GM19395 (cell line): ENCODE measurements around the gene YPEL2.

Experiments
- ATAC-seq: cut with Tn5 transposase; IDR thresholded peaks from one replicate; pipeline ENCODE4 v1.9.1; 2021; ENCODE audit warnings: mild to moderate bottlenecking, moderate library complexity; ENCODE audit not compliant: unreplicated experiment

Gene YPEL2

DNA sequence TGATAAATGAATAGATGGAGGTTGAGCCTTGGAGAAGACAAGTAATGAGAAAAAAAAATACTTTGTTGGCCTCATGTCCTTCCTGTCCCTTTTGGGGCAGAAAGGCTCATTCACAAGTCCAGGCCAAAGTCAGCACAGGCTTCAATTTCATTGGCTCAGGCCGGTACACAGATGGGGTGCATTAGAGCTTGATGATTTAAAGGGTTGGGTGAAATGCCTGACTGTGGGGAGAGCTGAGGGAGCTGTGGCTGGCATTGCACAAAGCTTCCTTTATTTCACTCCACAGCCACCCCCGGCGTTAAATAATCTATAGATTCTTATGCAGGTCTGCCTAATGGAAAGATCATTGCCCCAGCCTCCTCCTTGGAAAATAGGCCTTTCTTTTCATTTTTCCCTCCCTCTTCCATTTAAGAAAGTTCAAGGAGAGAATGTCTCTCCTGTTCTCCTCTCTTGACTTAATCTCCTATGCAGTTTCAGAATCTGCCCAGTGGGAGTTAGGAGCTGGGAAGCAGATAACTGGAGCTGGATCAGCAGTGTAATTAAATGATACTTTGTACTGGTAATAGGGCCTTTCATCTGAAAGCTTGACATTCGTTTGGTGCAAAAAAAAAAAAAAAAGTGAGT, 24.4 kb downstream of the YPEL2 start:
- no peak for ATAC-seq

DNA sequence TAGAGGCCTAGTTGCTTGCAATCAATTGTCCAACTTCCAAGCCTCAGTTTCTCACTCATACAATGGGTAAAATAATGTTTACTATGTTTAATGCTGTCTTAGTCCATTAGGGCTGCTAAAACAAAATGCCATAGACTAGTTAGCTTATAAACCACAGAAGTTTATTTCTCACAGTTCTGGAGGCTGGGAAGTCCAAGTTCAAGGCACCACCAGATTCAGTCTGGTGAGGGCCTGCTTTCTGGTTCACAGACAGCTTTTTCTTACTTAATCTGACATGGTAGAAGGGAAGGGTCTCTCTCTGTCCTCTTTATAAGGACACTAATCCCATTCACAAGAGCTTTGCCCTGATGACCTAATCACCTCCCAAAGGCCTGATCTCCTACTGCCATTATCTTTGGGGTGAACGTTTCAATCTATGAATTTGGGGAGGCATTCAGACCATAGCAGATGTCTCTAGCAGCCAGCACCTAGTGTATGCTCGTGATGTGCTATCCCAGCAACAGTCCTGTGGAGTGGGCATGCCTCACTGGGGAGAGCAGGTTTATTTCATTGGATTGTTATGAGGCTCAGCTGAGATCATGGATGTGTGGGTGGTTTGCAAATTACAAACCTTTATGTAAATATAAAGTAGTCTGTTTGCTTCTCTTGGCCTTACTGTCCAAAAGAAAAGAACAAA, 25.2 kb downstream of the YPEL2 start:
- no peak for ATAC-seq

DNA sequence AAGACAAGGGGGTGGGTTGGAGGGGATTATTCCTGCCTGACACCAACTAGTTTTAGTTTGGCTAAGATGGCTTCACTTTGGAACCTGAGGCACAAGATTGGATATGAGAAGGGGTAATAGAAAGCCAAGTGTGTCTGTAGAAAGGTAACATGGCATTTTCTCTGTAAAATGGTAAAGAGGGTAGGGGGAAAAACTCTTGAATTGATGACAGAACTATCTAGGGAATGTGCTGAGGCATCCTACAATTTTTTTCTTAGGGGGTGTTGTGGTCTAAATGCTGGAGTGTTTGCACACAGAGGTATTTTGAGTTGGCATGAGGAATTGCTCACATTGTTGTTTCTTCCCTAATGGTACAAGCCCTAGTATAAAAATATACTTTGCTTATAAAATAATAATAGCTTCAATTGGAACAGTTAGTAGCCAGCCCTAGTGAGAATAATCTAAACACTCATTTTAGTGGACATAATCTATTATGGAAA, 25.8 kb downstream of the YPEL2 start:
- no peak for ATAC-seq

DNA sequence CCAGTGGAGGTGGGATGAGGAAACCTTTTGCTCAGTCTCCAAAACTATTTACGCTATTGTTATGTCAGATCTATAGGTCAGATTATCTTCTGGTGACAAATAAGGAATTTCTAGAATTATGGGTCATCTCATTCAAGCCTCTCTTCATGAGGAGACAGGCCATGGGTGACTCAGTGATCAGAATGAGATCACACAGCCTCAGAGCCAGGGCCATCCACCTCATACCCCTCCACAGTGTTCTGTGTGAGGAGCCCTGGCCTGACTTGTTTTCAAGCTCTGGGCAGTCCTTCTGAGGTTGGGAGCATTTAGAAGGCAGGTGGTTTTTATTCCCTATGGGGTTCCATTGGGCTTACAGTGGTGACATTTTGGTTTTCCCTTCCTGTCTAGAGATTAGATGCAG, 26.5 kb downstream of the YPEL2 start:
- no peak for ATAC-seq

DNA sequence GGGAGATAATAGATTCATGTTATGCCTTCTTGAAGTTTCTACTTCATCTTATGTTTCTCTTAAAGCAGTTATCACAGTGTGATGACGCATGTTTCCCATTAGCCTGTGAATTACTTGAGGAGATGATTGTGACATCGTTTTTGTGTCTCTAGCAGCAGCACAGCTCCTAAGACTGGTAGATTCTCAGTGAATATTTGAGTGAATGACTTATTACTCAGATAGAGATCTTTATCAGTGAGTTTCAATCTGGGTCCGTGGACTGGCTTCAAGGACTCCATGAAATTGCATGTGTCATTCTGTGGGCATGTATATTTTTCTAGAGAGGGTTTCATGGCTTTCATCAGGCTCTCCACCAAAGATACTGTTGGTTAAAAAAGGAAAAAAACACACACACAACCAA, 29.9 kb downstream of the YPEL2 start:
- ATAC-seq = no peak

DNA sequence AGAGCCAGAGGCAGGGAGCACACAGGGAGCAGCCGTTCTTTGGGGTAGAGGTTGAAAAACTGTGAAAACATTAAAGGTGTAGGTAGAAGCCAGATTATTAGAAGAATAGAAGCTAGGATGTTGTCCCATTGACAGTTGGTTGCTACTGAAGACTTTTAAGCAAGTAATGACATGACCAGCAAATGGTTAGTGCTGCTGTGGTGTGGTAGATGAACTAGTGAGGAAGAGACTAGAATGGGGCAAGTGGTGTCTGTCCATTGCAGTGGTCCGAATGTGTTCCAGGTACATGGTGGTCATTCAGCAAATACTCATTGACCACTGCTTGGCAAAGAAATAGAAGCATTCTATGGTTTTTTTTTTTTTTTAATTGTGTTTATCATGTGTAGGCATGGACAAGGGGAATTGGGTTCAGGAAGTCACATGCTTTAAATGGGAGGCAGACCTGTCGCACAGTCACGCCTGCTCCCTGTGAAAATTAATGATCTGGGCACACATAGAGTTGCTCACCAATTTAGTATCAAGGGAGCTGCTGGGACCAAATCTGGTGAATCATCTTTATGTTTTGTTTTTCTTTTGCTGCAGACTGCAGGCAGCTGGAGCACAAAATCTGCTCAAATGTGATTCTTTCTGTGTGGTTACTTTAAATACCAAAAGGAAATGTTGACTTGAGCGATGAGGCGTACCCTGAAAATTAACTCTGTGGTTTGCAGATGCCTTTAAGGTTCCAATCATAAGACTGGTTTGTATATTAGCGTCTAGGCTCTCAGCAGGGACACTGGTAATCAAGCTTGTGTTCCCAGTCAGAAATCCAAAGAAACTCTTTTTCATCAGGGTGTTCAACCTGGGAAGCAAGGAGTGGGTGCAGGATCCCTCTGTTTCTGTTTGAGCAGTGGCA, 30.7 kb downstream of the YPEL2 start:
- peak; percentile 53 for ATAC-seq

DNA sequence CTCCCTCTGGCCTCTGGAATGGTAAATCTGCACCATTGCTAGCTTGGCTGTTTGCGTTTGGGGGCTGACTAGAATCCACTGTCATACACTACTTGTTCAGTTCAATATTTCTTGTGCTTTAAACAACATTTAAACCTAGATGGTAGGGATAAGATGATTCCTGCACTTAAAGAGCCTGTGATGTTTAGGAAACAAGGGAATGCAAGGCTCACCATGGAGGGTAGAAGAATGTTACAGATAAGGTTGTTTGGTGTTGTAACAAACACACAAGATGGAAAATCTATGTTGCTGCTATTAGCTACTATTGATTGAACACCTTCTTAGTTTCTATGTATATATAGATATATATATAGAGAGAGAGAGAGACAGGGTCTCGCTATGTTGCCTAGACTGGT, 31.4 kb downstream of the YPEL2 start:
- no peak for ATAC-seq

DNA sequence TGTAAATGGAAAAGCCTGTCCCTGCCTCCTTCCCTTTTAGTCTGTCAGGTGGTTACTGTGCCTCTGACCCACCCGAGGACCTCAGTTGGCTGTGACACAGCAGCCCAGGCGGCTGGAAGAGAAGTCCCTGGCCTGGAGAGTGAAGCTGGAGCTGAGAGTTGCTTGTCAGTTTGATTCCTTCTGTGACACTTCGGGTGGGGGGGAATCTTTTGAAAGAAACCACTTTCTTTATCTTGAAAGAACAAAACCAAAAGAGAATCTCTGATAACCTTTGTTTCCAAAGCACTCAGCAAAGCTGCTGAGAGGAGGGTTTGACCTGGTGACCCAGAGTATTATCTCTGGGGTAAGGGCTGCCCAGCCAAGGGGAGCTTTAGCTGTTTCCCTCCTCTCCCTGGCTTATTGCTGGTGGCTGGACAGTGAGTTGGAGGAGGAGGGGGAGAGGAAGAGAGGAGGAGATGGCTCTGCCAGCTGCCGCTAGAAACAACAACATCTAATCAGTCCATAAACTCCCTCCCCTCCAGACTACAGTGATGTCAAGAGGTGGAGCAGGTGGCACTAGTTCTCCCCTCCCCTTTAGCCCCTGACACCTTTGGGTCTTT, 34.0 kb downstream of the YPEL2 start:
- no peak for ATAC-seq

DNA sequence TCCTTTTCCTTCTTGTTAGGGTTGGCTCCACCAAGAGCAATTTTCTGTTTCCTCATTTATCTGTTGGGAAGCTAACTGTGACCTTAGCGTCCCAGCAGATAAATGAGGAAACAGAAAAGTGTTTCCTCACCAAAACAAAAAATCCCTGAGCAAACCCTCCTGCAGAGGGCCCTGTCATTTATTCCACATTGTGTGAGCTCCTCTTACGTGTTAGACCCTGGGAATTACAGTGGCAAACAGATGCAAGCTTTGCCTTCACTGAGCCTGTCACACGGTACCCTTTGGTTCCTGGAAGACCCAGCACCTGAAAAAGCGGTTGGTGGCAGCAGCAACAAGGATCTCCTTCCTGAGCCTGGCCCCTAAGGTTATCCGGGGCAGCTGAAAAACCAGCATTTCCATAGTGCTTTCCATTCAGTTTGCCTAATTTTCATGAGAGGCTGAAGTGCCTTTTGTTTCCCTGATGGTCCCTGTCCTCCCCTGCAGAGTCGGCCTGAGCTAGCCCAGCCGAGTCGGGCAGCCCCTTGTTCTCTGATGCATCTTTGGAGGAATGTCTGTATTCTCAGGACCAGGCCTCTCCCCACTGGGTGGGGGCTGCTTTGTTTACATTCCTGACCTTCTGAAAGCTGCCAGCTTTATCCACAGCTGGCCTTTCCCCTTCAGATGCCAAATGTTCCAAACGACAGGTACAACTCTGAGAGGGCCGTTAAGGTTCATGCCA, 34.7 kb downstream of the YPEL2 start:
- ATAC-seq = no peak

DNA sequence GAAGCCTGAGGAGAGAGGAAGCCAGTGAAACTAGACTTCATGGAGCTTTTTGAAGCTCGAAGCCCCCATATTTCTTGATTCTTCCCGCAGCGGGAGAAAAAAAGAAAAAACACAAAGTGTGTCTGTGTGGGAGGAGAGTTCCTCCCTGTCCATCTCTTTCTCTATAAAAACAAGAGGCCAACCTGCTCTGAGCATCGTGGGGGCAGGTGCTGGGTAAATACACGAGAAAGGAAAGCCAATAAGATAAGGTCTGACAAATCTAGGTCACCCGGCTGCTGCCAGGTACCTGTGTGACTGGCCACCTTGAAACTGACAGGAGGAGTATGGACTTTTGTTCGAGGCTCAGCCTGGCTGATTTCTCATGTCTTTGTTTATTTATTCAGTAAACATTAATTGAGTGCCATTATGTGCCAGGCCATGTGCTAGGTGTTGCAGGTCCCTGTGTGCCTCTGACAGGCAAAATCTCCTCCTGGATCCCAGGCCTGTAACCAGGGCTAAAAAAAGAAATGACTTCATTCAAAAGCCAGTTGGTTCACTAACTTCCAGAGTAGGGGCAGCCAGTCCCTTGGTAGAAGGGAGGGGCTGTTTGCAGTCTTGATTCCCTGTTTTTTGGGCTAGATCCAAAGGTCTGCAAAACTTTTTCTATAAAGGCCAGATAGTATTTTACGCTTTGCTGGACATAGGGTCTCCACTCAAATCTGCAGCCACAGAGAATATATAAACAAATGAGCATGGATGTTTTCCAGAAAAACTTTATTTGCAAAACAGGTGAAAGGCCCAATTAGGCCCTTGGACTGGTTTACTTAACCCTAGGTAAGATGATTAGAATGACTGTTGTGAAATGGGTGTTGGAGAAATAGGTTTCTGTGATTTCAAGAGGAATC, 35.6 kb downstream of the YPEL2 start:
- no peak for ATAC-seq

DNA sequence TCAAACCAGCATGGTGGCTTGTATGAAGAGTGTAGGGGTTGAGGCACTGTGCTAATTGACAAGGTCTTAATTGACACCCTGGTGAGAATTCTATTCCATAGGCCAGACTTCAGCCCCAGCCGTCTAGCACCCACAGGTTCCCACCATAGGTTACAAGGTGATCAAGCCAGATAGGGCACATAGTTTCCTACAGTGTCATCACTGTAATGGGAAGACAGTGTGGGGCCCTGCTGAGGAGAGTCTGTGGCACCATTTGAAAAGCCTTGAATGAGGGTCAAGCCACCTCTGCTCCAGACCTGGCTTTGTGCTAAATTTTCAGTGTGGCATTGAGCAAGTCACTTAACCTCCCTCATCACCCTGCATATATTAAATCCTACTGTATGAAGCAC, 36.2 kb downstream of the YPEL2 start:
- ATAC-seq = no peak

DNA sequence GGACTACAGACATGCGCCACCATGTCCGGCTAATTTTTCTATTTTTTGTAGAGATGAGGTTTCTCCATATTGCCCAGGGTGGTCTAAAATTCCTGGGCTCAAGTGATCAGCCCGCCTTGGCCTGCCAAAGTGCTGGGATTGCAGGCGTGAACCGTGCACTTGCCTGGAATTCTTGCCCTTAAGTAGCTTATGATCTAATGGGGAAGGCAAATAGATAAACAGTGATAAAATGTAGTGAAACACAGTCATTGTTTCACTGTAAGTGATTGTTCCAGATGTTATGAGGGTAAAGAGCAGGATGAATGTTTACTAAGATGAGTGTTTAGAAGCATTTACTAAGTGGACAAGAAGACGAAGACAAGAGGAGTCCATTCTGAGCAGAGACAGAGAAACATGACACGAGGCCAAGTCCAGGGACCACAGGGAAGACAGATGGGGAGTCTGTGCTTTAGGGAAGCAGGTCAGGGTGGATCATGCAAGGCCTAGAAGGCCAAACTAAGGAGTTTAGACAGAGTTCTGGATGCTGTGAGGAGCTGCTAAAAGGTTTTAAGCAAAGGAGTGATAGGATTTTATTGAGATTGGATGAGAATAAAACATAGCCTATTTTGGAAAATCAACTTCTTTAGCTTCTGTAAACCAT, 36.9 kb downstream of the YPEL2 start:
- ATAC-seq = no peak

DNA sequence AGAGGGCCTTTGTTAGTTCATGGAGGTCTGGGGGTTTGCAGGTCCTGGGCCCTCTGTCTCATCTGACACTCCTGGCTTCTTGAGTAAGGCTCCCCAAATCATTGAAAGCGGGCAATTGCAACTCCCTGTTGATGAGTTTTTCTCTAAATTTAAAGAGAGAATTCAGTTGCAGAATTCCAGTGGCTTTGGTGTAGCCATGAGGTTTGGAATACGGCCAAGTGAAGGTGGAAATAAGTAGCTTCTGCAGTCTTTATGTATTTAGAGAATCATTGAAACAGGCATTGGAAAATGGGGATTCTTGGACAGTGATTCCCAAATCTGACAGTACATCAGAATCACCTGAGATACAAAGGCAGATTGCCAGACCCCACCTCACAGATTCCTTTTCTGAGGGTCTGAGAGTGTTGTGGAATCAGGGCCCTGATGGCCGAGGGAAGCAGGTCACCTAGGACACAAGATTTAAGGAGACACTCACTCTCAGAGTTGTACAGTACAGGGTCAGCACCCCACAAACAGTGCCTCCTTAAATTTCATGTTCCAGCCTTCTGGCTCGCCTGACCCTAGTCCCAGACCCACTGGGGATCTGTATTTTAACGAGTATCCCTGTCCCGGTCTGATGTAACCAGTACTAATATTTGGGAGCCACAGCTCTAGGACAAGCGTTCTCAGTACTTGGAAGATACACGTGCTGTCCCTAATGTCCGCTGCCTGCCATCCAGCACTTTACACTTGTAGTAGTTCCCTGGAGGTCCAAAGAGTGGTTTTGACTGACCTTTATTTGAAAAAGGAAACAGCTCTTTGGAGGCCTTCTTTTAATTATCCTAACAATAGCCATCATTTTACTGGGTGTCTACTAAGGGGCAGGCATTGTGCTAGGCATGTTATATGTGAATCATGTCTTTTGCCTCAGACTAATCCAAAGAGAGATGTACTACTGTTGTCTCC, 37.8 kb downstream of the YPEL2 start:
- no peak for ATAC-seq

DNA sequence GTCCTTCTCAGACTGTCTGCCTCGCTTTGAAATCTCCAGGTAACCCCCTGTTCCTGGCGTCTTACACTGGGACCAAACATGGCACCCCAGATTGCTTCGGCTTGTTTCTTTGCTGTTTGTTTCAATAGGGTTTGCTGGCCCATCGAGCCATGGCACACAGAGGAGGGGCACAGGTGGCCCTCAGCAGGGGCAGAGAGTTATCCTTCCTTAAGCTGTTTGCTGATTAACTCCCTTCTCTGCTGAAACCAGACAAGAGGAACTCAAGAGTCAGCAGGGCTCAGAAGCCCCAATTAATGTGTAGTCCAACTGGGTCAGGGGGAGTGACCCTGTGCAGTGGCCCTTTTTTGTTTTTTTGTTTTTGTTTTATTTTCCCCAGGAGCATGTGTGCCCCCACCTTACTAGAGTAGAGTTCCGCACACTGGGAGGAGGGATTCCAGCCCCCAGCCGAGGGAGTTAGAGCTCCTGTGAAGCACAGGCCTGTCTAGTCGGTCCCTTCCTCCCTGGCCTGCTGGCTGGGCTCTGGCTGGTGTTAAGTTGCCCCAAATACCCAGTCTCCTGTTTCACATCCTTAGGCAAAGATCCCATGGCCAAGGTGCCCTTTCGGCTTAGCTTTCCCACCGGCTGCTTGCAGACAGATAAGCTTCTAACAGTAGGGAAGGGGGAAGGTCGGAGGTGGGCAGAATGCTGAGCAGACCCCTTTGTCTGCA, 39.3 kb downstream of the YPEL2 start:
- no peak for ATAC-seq

DNA sequence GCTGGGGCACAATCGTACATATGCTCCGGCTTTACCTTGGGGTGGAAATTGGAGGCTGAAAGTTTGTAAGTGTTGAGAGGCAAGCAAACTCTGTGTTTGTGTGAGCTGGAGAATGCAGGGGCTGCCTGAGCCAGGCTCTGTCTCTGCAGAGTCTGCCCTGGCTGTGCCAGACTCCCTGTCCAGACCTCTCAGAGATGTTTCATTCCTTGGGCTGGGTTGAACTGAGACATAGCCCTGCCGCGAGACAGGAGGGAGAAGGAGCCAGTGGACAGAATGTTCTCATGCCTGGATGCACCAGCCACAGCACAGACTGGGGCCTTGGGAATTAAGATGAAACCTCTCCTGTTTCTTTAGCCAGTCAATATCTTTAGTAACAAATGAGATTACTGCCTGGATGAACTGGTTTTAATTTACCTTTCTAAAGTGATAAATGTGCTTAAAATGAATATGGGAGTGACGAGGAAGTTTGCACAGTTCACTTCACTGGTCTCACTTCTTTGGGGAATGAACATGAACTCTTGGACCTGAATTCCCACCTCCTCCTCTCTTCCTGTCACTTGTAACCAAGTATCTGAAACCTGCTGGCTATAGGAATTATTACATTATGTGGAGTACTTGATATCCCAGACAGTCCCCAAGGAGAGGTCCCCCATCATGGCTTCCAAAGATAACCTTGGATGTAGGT, 40.1 kb downstream of the YPEL2 start:
- no peak for ATAC-seq

DNA sequence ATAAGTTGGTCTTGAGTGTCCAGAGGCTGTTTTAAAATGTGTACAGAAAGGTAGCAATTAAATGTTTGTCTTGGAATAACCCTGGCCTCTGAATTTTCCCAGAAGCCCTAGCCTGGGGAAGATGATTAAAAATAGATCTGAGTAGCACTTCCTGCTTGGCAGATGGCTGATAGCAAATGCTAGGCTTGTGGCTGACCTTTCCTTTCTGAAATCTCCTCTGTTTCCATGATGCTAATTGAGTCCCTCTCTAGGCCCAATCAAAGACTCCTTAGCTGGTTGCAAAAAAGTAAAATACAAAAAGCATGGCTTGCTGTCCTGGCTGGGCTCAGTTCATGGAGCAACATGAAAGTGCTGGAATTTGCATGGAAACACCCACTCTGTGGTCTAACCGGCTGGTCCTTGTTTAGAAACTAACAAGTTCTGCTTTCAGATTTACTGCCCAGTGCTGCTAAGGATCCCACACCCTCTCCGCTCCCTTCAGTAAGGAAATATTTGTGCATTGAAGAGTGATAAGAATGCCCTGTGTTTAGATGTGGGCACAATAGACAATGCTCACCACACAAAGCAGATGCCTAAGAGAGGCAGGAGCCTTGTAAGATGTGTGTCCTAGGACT, 40.8 kb downstream of the YPEL2 start:
- peak; percentile 61 for ATAC-seq
